B cell (primary cell): ENCODE results near the gene TAT. TPM values are rescaled to one million over a fixed set of nuclear protein-coding genes. Genes with fewer than 3 reads are reported as not detected.

Source experiments
- ATAC-seq: fragments of 200-7000 bp; cut with Tn5 transposase; one replicate; pipeline ENCODE4 v1.10.0; 2021; ENCODE audit warnings: low read depth, mild to moderate bottlenecking, moderate number of reproducible peaks, moderate library complexity
- CTCF ChIA-PET: fragments of 350-600 bp; sonication (Branson Sonifier 250); formaldehyde crosslinking; loops from one replicate; lab custom pipeline; 2021; ENCODE audit warnings: antibody characterized with exemption, inconsistent platforms; lab: Charles Lee
- POLR2A ChIA-PET: fragments of 350-600 bp; sonication (Branson Sonifier 250); formaldehyde crosslinking; loops from one replicate; lab custom pipeline; 2021; ENCODE audit warnings: antibody characterized with exemption; lab: Charles Lee
- DNase-seq: peaks from one replicate; pipeline ENCODE4 v3.0.0; 2013
- H2AFZ ChIP-seq: 2 replicates; pipeline ENCODE4 v1.6.1; 2012; ENCODE audit warnings: mild to moderate bottlenecking, low read depth, low read length; ENCODE audit not compliant: insufficient read depth, poor library complexity, severe bottlenecking
- H3K27ac ChIP-seq, 2 donors: 1 replicate in 1 of 2; 2 replicates in 1 of 2; pipeline ENCODE4 v1.5.1; 2012 to 2013; ENCODE audit warnings: low read length in 2 of 2, mild to moderate bottlenecking in 2 of 2, moderate library complexity in 1 of 2
- H3K27me3 ChIP-seq, 4 experiments: fragments of 200-600 bp in 1 of 4; sonication (generic) in 1 of 4; replicated peaks in 1 of 4; 1 replicate in 2 of 4; 2 replicates in 2 of 4; pipeline versions ENCODE4 v1.6.1 to v1.7.0; 2013 to 2016; ENCODE audit warnings: low read length in 3 of 4, mild to moderate bottlenecking in 2 of 4, mixed read lengths in 1 of 4, moderate library complexity in 1 of 4; ENCODE audit not compliant: insufficient read depth in 4 of 4, control insufficient read depth in 3 of 4; ENCODE audit errors: control extremely low read depth in 1 of 4
- H3K36me3 ChIP-seq, 2 experiments: replicated peaks in 1 of 2; 1 replicate in 1 of 2; 2 replicates in 1 of 2; pipeline versions ENCODE4 v1.6.1 to v1.7.1; 2013; ENCODE audit warnings: low read length in 1 of 2; ENCODE audit not compliant: insufficient read depth in 2 of 2, control insufficient read depth in 1 of 2; ENCODE audit errors: control extremely low read depth in 1 of 2, extremely low read depth in 1 of 2
- H3K4me1 ChIP-seq, 2 donors: fragments of 200-600 bp in 1 of 2; sonication (generic) in 1 of 2; 1 replicate in 1 of 2; 2 replicates in 1 of 2; pipeline versions ENCODE4 v1.5.1 to v1.6.1; 2013 to 2017; ENCODE audit warnings: low read length in 2 of 2; ENCODE audit not compliant: control insufficient read depth in 2 of 2, insufficient read depth in 2 of 2
- H3K4me2 ChIP-seq: replicated peaks from 2 replicates; pipeline ENCODE3; 2012; ENCODE audit warnings: mild to moderate bottlenecking, low read depth, low read length; ENCODE audit not compliant: poor library complexity, severe bottlenecking
- H3K4me3 ChIP-seq, 5 experiments: fragments of 200-600 bp in 1 of 5; sonication (generic) in 1 of 5; 1 replicate in 3 of 5; 2 replicates in 2 of 5; pipeline versions ENCODE4 v1.5.1 to v1.7.0; 2011 to 2016; ENCODE audit warnings: low read length in 4 of 5, mild to moderate bottlenecking in 4 of 5, low read depth in 2 of 5, control low read depth in 1 of 5, moderate library complexity in 1 of 5; ENCODE audit not compliant: insufficient read depth in 1 of 5; ENCODE audit errors: control extremely low read depth in 1 of 5, extremely low read depth in 1 of 5
- H3K79me2 ChIP-seq: fragments of 200-600 bp; sonication (generic); one replicate; pipeline ENCODE4 v1.6.0; 2016; ENCODE audit warnings: low read length; ENCODE audit not compliant: control insufficient read depth, insufficient read depth
- H3K9ac ChIP-seq: fragments of 200-600 bp; sonication (generic); 2 replicates; pipeline ENCODE4 v1.6.1; 2017; ENCODE audit warnings: mild to moderate bottlenecking, low read length, moderate library complexity
- H3K9me3 ChIP-seq, 3 donors: one replicate each; pipeline versions ENCODE4 v1.6.1 to v1.7.1; 2013; ENCODE audit warnings: low read length in 2 of 3; ENCODE audit not compliant: control insufficient read depth in 2 of 3, insufficient read depth in 1 of 3; ENCODE audit errors: control extremely low read depth in 1 of 3
- H4K20me1 ChIP-seq: 2 replicates; pipeline ENCODE4 v1.6.0; 2012; ENCODE audit warnings: mild to moderate bottlenecking, low read length; ENCODE audit not compliant: insufficient read depth, control insufficient read depth, poor library complexity, severe bottlenecking
- H3K27ac Mint-ChIP-seq: one replicate; pipeline ENCODE4 v1.8.0; 2021; ENCODE audit warnings: mixed read lengths
- H3K27me3 Mint-ChIP-seq: one replicate; pipeline ENCODE4 v1.8.0; 2021; ENCODE audit warnings: mixed read lengths
- H3K4me1 Mint-ChIP-seq: one replicate; pipeline ENCODE4 v1.8.0; 2021; ENCODE audit warnings: mixed read lengths
- H3K4me3 Mint-ChIP-seq: one replicate; pipeline ENCODE4 v1.8.0; 2021; ENCODE audit warnings: mixed read lengths
- H3K9me3 Mint-ChIP-seq: one replicate; pipeline ENCODE4 v1.8.0; 2022; ENCODE audit warnings: mixed read lengths; ENCODE audit not compliant: insufficient read depth
- EZH2 ChIP-seq: IDR thresholded peaks from 2 replicates; pipeline ENCODE4 v1.6.1; 2012; ENCODE audit warnings: borderline replicate concordance, low read depth, mild to moderate bottlenecking, moderate library complexity, low read length; ENCODE audit not compliant: insufficient read depth, poor library complexity, severe bottlenecking
- WGBS: methylation state at CpG from one replicate; pipeline ENCODE4 v1.1.5; 2013; ENCODE audit warnings: missing lambda C conversion rate; ENCODE audit not compliant: insufficient coverage; 5-methylcytosine and 5-hydroxymethylcytosine counted together
- intact Hi-C: fragments of 100-400 bp; cut with micrococcal nuclease; formaldehyde crosslinking; loops from one replicate; pipeline ENCODE4 v1.10.0; 2022
- polyA plus RNA-seq: library from polyadenylated mRNA; depleted of rRNA; stranded (reverse); fragments of >200 nt; gene quantifications from 2 replicates; pipeline ENCODE4 v1.2.3, GENCODE V29; 2012
- total RNA-seq, 2 donors: library from RNA; stranded (reverse); fragments of 120-200 nt in 1 of 2; gene quantifications; 1 replicate in 1 of 2; 2 replicates in 1 of 2; pipeline versions ENCODE4 v1.2.3 to v1.2.4, GENCODE V29; 2013 to 2022
- TF ChIP-seq, protein P1 (sequence below): fragments of 200-600 bp; IDR thresholded peaks from one replicate; pipeline ENCODE4 v1.8.0; 2022; ENCODE audit warnings: antibody characterized with exemption, mild to moderate bottlenecking

The TAT gene
- total and polyA plus RNA-seq, 2 donors (not counting 1 experiment from before 2014, with no cell fraction given): not detected

- ATAC-seq (no peak), DNase-seq (no peak)
- no peaks in the 10 kb centered on the region for H3K27me3 ChIP-seq
- peaks cover 2 to 15% (median 6%) of the 10 kb centered on the region in 3 donors for H3K9me3 ChIP-seq
- no peaks in the 10 kb centered on the region for H3K36me3 ChIP-seq
- ChIA-PET CTCF (interaction anchor here (0.7 to 1.4 kb wide), 2 partner anchors 53 to 141 kb away, joined by 3 read pairs; no protein-coding TSS in a partner anchor), POLR2A (no interaction called here)
- no peak for TF ChIP-seq EZH2
- TF ChIP-seq, protein P1, sequence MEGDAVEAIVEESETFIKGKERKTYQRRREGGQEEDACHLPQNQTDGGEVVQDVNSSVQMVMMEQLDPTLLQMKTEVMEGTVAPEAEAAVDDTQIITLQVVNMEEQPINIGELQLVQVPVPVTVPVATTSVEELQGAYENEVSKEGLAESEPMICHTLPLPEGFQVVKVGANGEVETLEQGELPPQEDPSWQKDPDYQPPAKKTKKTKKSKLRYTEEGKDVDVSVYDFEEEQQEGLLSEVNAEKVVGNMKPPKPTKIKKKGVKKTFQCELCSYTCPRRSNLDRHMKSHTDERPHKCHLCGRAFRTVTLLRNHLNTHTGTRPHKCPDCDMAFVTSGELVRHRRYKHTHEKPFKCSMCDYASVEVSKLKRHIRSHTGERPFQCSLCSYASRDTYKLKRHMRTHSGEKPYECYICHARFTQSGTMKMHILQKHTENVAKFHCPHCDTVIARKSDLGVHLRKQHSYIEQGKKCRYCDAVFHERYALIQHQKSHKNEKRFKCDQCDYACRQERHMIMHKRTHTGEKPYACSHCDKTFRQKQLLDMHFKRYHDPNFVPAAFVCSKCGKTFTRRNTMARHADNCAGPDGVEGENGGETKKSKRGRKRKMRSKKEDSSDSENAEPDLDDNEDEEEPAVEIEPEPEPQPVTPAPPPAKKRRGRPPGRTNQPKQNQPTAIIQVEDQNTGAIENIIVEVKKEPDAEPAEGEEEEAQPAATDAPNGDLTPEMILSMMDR: no peak
- H3K27me3 Mint-ChIP-seq: no peaks in the 10 kb centered on the region
- H3K4me3 ChIP-seq: no peak overlapping the region
- no peak overlapping the region for H3K27ac Mint-ChIP-seq
- WGBS: 83% methylated on average over 2 of the region's 3 CpGs
- intact Hi-C loops: no loop called here
- no peak overlapping the region for H3K27ac ChIP-seq
- H2AFZ ChIP-seq: no peak overlapping the region
- peaks cover 3% of the 10 kb centered on the region for H3K9me3 Mint-ChIP-seq
- no peak overlapping the region for H3K4me2 ChIP-seq
- H3K4me1 ChIP-seq: peaks cover 0 to under 1% of the 10 kb centered on the region in 2 donors
- peaks cover 4% of the 10 kb centered on the region for H3K4me1 Mint-ChIP-seq
- H3K79me2 ChIP-seq: no peaks in the 10 kb centered on the region
- H3K4me3 Mint-ChIP-seq: no peak overlapping the region
- H3K9ac ChIP-seq: no peak overlapping the region
- no peaks in the 10 kb centered on the region for H4K20me1 ChIP-seq
Observed at GRCh38 chr16:71557954-71558582, 18.8 kb downstream of the TAT start.

DNA sequence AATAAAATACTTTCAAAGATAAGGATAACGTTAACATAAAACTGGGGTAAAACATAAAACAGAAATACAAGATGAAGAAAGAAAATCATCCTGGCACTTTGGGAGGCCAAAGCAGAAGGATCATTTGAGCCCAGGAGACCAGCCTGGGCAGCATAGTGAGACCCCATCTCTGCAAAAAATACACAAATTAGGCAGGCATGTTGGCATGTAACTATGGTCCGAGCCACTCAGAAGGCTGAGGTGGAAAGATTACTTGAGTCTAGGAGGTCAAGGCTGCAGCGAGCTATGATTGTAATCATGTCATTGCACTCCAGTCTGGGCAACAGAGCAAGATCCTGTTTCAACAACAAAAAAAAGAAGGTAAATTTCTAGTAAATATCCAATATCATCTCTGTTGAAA, 19.6 kb downstream of the TAT start:
- Histone ChIP-seq H4K20me1 (no peaks in the 10 kb centered on the region), H3K9me3 (peaks cover 2 to 8% (median 6%) of the 10 kb centered on the region in 3 donors), H3K79me2 (no peaks in the 10 kb centered on the region), H2AFZ (no peak overlapping the region), H3K36me3 (no peaks in the 10 kb centered on the region), H3K27me3 (no peaks in the 10 kb centered on the region), H3K4me3 (no peak overlapping the region), H3K4me1 (no peaks in the 10 kb centered on the region), H3K27ac (no peak overlapping the region), H3K9ac (no peak overlapping the region), H3K4me2 (no peak overlapping the region)
- no peak for TF ChIP-seq EZH2
- intact Hi-C loops: no loop called here
- WGBS: no CpG with 5 or more reads among the region's 3 CpGs
- Mint-ChIP-seq H3K4me1 (peaks cover 10% of the 10 kb centered on the region), H3K27me3 (peaks cover 3% of the 10 kb centered on the region), H3K27ac (no peak overlapping the region), H3K9me3 (peaks cover 3% of the 10 kb centered on the region), H3K4me3 (no peak overlapping the region)
- ATAC-seq: no peak
- no peak for DNase-seq
- POLR2A ChIA-PET: no interaction called here
- CTCF ChIA-PET: interaction anchor here (0.7 to 1.4 kb wide), 2 partner anchors 54 to 140 kb away, joined by 3 read pairs; no protein-coding TSS in a partner anchor
